Small intestine (tissue), 16 donors: ENCODE measurements around the gene EPSTI1. TPM values are rescaled to one million over a fixed set of nuclear protein-coding genes. Genes with fewer than 3 reads are reported as not detected.
A peak's percentile ranks its signal among the peaks of the same experiment; 100 is the strongest.
"Not testable (repeated sequence)": the region's sequence is repeated elsewhere in the genome, so short reads cannot be mapped to it uniquely, and the experiment has no call there.

Source experiments
- DNase-seq, 2 donors: peaks; one replicate each; pipeline versions ENCODE4 v3.0.0 to v3.0.0-alpha.2; 2013
- FAIRE-seq: peaks from 2 replicates; lab custom pipeline; 2012; peaks lifted over from hg19 to GRCh38; lab: Jason Lieb, UNC
- H3K27ac ChIP-seq, 3 donors: one replicate each; pipeline ENCODE4 v1.5.1; 2013; ENCODE audit warnings: low read length in 2 of 3, mild to moderate bottlenecking in 2 of 3, control low read depth in 1 of 3, inconsistent platforms in 1 of 3, low read depth in 1 of 3, moderate library complexity in 1 of 3
- H3K27me3 ChIP-seq, 3 donors: one replicate each; pipeline ENCODE4 v1.6.1; 2013; ENCODE audit warnings: low read length in 3 of 3, inconsistent platforms in 1 of 3; ENCODE audit not compliant: control insufficient read depth in 3 of 3, insufficient read depth in 3 of 3
- H3K36me3 ChIP-seq, 3 donors: one replicate each; pipeline ENCODE4 v1.6.1; 2013; ENCODE audit warnings: low read length in 3 of 3, inconsistent platforms in 1 of 3, low read depth in 1 of 3, mild to moderate bottlenecking in 1 of 3, moderate library complexity in 1 of 3; ENCODE audit not compliant: control insufficient read depth in 3 of 3, insufficient read depth in 2 of 3
- H3K4me1 ChIP-seq, 3 donors: one replicate each; pipeline ENCODE4 v1.6.1; 2013; ENCODE audit warnings: low read length in 2 of 3, inconsistent platforms in 1 of 3, low read depth in 1 of 3, mild to moderate bottlenecking in 1 of 3, moderate library complexity in 1 of 3; ENCODE audit not compliant: control insufficient read depth in 3 of 3, insufficient read depth in 2 of 3
- H3K4me3 ChIP-seq, 3 donors: one replicate each; pipeline ENCODE4 v1.5.1; 2013; ENCODE audit warnings: low read length in 3 of 3, control low read depth in 1 of 3, inconsistent platforms in 1 of 3, low read depth in 1 of 3, mild to moderate bottlenecking in 1 of 3, moderate library complexity in 1 of 3
- H3K9me3 ChIP-seq, 2 donors: one replicate each; pipeline ENCODE4 v1.6.1; 2013; ENCODE audit warnings: low read depth in 1 of 2, low read length in 1 of 2; ENCODE audit not compliant: control insufficient read depth in 2 of 2, insufficient read depth in 1 of 2
- WGBS, 3 donors: extraction: QIAGEN DNeasy Blood & Tissue Kit; methylation state at CpG; one replicate each; pipeline ENCODE4 v1.1.7; 2013; 5-methylcytosine and 5-hydroxymethylcytosine counted together
- long read RNA-seq, 10 donors: transcript quantifications; one replicate each; lab custom pipeline, GENCODE V29; 2026
- polyA plus RNA-seq, 4 donors: library from polyadenylated mRNA; stranded (reverse) in 3 of 4; unstranded in 1 of 4; fragments of 200-250 nt in 3 of 4; fragments of 120-200 nt in 1 of 4; gene quantifications; one replicate each; pipeline versions ENCODE4 v1.2.1 to v1.2.3, GENCODE V29; 2013
- donor health status: healthy with polysubstance abuse.
- donor health status: control.
- donor health status: control.
- donor health status: Bipolar disorder and iron deficiency.
- donor health status: healthy.

Gene EPSTI1, protein sequence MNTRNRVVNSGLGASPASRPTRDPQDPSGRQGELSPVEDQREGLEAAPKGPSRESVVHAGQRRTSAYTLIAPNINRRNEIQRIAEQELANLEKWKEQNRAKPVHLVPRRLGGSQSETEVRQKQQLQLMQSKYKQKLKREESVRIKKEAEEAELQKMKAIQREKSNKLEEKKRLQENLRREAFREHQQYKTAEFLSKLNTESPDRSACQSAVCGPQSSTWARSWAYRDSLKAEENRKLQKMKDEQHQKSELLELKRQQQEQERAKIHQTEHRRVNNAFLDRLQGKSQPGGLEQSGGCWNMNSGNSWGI
- 10 to 100 TPM; 11.3 to 83.8 (median 15.0) TPM for polyA plus RNA-seq
- long read RNA-seq, donor 1 = 0 reads
- long read RNA-seq, donor 2, transcript EPSTI1-201 (11 exons, 3,114 nt) = major isoform, 17 of 18 reads
- long read RNA-seq, donor 2, partial matches to known transcripts = 0 of 18 reads
- long read RNA-seq, donor 2, other reads (novel, unspliced or antisense) = 0 of 18 reads
- long read RNA-seq, donor 3, transcript EPSTI1-201 (11 exons, 3,114 nt) = major isoform, 11 of 17 reads
- long read RNA-seq, donor 3, partial matches to known transcripts = 6 of 17 reads
- long read RNA-seq, donor 3, other reads (novel, unspliced or antisense) = 0 of 17 reads
- long read RNA-seq, donor 4 = 0 reads
- long read RNA-seq, donor 5, partial matches to known transcripts = 0 of 3 reads
- long read RNA-seq, donor 5, other reads (novel, unspliced or antisense) = 0 of 3 reads
- long read RNA-seq, donor 6, transcript EPSTI1-201 (11 exons, 3,114 nt) = major isoform, 21 of 45 reads
- long read RNA-seq, donor 6, partial matches to known transcripts = 23 of 45 reads
- long read RNA-seq, donor 6, other reads (novel, unspliced or antisense) = 0 of 45 reads
- long read RNA-seq, donor 7 = 0 reads
- long read RNA-seq, donor 8 = 0 reads
- long read RNA-seq, donor 9, transcript EPSTI1-201 (11 exons, 3,114 nt) = major isoform, 5 of 8 reads
- long read RNA-seq, donor 9, partial matches to known transcripts = 0 of 8 reads
- long read RNA-seq, donor 9, other reads (novel, unspliced or antisense) = 0 of 8 reads
- long read RNA-seq, donor 10, transcript EPSTI1-201 (11 exons, 3,114 nt) = major isoform, 6 of 7 reads
- long read RNA-seq, donor 10, partial matches to known transcripts = 0 of 7 reads
- long read RNA-seq, donor 10, other reads (novel, unspliced or antisense) = 0 of 7 reads

DNA sequence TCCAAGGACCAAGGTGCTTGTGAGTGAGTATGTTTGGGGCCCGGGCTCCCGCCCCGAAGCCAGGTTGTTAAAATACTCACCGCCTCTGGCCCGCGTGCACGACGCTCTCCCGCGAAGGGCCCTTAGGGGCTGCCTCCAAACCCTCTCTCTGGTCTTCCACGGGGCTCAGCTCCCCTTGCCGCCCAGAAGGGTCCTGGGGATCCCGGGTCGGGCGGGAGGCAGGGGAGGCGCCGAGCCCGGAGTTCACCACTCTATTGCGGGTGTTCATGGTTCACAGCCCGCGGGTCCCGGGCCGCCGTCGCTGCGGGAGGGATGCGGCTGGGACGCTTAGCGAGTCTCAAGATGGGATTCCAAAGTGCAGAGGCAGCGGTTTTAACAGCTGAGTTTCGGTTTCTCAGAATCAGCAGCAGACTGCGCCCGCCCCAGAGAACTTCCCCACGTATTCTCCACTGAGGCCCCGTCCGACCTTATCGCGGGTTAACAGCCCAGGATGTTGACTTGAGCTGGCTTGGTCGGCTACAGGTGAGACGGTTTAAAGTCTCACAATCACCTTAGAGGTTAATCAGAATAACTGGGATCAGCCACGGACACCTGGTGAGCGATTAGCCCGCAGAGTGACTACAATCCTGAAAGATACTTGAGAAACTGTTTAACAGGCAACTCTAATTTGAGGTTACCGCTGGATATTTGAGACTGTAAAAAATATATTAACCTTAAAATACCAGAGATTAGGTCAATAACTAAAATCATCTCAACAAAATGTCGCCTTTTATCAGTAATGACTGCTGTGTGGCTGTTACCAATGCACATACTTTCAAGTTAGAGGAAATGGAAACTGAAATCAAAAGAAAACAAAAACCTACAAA, at the start of gene EPSTI1:
Gene EPSTI1, minus strand, starts transcription at position 344 of the 866 bp plus-strand sequence. Its CDS starts 76 bp downstream, at position 268.
- peak; percentile 93 to 95 for DNase-seq
- peaks cover 0 to 16% (median 3%) of the 10 kb centered on the region in 3 donors for H3K4me1 ChIP-seq
- FAIRE-seq = no peak
- no peaks in the 10 kb centered on the region for H3K27me3 ChIP-seq
- 0 to 2% (median 0%) methylated on average over 39 to 45 of the region's 45 CpGs for WGBS, 3 donors
- peak within 1 kb of the TSS; percentile 98 to 100 (median 99) for H3K27ac ChIP-seq
- peak within 1 kb of the TSS; percentile 78 to 84 (median 83) for H3K4me3 ChIP-seq
- no peaks in the 10 kb centered on the region for H3K36me3 ChIP-seq
- H3K9me3 ChIP-seq = no peaks in the 10 kb centered on the region

DNA sequence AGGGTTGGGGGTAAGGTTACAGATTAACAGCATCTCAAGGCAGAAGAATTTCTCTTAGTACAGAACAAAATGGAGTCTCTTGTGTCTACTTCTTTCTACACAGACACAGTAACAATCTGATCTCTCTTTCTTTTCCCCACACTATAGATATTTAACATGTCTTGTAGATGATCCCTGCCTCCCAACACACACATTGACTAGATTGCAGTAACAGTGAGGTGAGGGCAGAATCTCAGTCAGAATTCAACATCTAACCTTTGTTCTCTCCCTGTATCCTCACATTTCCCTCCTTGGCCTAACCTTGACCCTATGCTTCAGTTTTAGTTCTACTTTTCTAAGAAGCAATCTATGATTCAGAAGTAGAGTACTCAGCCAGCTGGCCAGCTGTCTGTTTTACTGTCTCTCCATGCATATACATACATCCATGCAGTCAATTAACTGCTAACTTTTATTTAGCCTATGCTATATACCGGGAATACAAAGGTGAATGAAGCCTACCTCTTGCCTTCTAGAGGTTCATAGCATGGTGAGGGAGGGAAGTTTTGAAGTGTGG, 49.4 kb upstream of the EPSTI1 start:
- Histone ChIP-seq H3K9me3 (no peaks in the 10 kb centered on the region), H3K4me3 (no peak overlapping the region), H3K27ac (peak overlapping the region in 1 of 3 donors; percentile 88), H3K36me3 (peaks cover 0 to 13% (median 2%) of the 10 kb centered on the region in 3 donors), H3K4me1 (peaks cover 4 to 26% (median 14%) of the 10 kb centered on the region in 3 donors), H3K27me3 (no peaks in the 10 kb centered on the region)
- FAIRE-seq (no peak), DNase-seq (peak; percentile 26 to 34)
- WGBS, 3 donors = 81 to 85% (median 82%) methylated on average over 1 of the region's 1 CpG

DNA sequence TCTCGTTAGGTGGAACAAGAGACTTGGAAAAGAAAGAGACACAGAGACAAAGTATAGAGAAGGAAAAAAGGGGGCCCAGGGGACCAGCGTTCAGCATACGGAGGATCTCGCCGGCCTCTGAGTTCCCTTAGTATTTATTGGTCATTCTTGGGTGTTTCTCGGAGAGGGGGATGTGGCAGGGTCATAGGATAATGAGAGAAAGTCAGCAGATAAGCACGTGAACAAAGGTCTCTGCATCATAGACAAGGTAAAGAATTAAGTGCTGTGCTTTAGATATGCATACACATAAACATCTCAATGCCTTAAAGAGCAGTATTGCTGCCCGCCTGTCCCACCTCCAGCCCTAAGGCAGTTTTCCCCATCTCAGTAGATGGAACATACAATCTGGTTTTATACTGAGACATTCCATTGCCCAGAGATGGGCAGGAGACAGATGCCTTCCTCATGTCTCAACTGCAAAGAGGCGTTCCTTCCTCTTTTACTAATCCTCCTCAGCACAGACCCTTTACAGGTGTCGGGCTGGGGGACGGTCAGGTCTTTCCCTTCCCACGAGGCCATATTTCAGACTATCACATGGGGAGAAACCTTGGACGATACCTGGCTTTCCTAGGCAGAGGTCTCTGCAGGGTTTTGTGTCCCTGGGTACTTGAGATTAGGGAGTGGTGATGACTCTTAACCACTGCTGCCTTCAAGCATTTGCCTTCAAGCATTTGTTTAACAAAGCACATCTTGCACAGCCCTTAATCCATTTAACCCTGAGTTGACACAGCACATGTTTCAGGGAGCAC, 48.7 kb upstream of the EPSTI1 start:
- WGBS, 3 donors = 68 to 78% (median 77%) methylated on average over 11 to 13 of the region's 13 CpGs
- DNase-seq = peak; percentile 39 to 61
- peaks cover 4 to 26% (median 14%) of the 10 kb centered on the region in 3 donors for H3K4me1 ChIP-seq
- FAIRE-seq, H3K9me3 ChIP-seq, H3K27me3 ChIP-seq, H3K4me3 ChIP-seq: not testable (repeated sequence)
- H3K27ac ChIP-seq = peak overlapping the region in 1 of 3 donors; percentile 88
- peaks cover 0 to 16% (median 2%) of the 10 kb centered on the region in 3 donors for H3K36me3 ChIP-seq

DNA sequence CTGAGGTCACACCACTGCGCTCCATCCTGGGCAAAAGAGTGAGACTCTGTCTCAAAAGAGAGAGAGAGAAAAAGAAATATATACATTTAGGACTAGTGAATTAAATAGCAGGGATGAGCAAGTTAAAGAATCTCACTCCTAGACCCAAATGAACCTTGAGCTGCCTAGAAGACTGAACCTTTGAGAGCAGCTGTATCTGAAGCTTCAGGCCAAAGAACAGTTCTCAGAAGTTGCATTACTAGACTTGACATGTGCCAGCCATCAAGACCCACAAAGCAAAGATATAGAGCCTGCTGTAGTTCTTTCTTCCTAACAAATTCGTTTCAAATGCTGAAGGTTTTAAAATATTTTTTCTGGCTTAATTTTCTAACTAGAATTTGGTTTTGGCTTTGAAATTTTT, 47.9 kb upstream of the EPSTI1 start:
- H3K4me1 ChIP-seq = peaks cover 4 to 24% (median 14%) of the 10 kb centered on the region in 3 donors
- FAIRE-seq (no peak), DNase-seq (peak; percentile 52 to 71)
- H3K4me3 ChIP-seq = no peak overlapping the region
- no peaks in the 10 kb centered on the region for H3K27me3 ChIP-seq
- peak overlapping the region in 1 of 3 donors; percentile 88 for H3K27ac ChIP-seq
- no peaks in the 10 kb centered on the region for H3K9me3 ChIP-seq
- WGBS, 3 donors = 84 to 93% (median 89%) methylated on average over 2 of the region's 2 CpGs
- peaks cover 0 to 16% (median 2%) of the 10 kb centered on the region in 3 donors for H3K36me3 ChIP-seq

DNA sequence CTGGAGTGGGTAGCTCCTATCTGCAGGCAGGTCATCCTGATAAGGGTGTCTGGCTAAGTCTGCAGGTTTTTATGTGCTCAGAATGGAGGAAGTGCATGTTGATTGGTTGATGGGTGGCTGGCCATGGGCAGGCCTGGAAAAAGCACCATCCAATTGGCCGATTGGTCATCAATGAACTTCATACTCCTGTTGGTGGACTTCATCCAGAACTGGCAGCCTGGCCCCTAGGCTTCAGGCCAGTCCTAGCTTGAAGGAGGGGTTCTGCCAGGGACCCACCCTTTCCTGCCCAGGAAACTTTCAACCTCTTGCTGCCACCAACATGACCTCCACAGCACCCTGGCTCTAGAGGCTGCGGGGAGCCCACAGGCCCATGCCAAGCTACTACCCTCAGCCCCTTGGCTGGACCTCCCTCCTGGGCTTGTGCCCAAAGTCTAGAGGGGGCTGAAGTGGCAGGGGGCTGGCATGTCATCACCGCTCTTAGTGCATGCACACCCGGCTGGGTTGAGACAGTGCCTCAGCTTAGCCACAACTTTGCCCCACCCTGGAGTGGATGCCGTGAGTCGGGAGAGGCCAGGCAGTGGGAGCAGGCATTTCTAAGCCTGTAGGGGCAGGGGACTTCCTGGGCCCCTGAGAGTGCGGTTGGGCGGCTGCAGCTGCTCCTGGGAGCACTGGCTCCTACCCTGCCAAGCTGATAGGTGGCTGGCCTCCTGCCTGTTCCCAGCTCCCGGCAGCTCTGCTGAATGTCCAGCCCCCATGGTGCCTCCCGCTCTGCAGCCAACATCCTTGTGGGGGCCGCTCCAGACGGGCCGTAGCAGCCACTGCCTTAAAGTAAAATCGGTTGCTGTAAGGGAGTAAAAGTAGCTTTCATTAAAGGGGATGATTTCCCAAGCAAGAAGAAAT, 44.6 kb upstream of the EPSTI1 start:
- WGBS, 3 donors = 91 to 93% (median 92%) methylated on average over 14 of the region's 14 CpGs
- FAIRE-seq (no peak), DNase-seq (no peak)
- Histone ChIP-seq H3K27me3 (no peaks in the 10 kb centered on the region), H3K4me1 (peaks cover 0 to 13% (median 7%) of the 10 kb centered on the region in 3 donors), H3K36me3 (peaks cover 2 to 20% (median 2%) of the 10 kb centered on the region in 3 donors), H3K27ac (no peak overlapping the region), H3K9me3 (peaks cover 0 to 7% of the 10 kb centered on the region in 2 donors), H3K4me3 (no peak overlapping the region)

DNA sequence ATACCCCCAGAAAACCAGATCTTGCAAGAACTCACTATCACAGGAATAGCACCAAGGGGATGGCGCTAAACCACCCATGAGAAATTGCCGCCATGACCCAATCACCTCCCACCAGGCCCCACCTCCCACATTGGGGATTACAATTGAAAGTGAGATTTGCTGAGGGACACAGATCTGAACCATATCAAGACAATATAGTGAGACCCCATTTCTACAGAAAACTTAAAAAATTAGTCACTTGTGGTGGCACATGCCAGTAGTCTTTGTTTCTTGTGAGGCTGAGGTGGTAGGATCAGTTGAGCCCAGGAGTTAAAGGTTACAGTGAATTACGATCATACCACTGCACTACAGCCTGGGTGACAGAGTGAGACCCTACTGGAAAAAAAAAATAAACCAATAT, 41.0 kb upstream of the EPSTI1 start:
- Histone ChIP-seq H3K9me3 (peaks cover 0 to 7% of the 10 kb centered on the region in 2 donors), H3K27ac (no peak overlapping the region), H3K4me1 (peaks cover 0 to 5% (median 0%) of the 10 kb centered on the region in 3 donors), H3K36me3 (peaks cover 0 to 20% (median 2%) of the 10 kb centered on the region in 3 donors), H3K27me3 (no peaks in the 10 kb centered on the region), H3K4me3 (no peak overlapping the region)
- DNase-seq (no peak), FAIRE-seq (no peak)
- 96 to 100% (median 96%) methylated on average over 3 of the region's 3 CpGs for WGBS, 3 donors
